NCI-H2107 treated with DMSO at 0.1 percent for 48 hours (cell line): ENCODE data around the gene RGR.
"Not testable (repeated sequence)": the region's sequence is repeated elsewhere in the genome, so short reads cannot be mapped to it uniquely, and the experiment has no call there.

Experiments
- DNase-seq: peaks from one replicate; lab custom pipeline; 2025; ENCODE audit not compliant: unreplicated experiment; lab: John Stamatoyannopoulos, UW

RGR gene

GRCh38 chr10:84256510-84257342 lies 11.9 kb downstream of the RGR start:
- DNase-seq = no peak

DNA sequence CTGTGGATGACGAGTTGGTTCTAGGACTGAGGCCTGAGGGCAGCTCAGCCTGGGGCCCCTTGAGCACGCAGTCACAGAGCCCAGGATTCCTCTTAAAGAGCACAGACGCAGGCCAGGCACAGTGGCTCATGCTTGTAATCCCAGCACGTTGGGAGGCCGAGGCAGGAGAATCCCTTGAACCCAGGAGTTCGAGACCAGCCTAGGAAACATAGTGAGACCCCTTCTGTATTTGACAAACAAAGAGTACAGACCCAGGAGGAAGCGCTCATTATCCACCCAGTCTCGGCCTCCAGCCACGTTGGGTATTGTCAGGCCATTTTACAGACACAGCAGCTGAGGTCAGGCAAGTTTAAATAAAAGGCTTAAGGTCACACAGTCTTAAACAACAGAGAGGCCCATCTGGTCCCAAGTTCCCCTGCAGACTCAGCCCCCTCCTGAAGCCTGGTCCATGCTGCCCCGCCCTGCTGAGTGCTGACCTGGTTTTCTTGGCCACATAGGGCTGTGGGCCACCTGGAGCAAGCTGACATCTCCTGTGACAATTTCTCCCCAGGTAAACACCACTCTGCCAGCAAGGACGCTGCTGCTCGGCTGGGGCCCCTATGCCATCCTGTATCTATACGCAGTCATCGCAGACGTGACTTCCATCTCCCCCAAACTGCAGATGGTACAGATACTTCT lies 12.6 kb downstream of the RGR start:
- no peak for DNase-seq

DNA sequence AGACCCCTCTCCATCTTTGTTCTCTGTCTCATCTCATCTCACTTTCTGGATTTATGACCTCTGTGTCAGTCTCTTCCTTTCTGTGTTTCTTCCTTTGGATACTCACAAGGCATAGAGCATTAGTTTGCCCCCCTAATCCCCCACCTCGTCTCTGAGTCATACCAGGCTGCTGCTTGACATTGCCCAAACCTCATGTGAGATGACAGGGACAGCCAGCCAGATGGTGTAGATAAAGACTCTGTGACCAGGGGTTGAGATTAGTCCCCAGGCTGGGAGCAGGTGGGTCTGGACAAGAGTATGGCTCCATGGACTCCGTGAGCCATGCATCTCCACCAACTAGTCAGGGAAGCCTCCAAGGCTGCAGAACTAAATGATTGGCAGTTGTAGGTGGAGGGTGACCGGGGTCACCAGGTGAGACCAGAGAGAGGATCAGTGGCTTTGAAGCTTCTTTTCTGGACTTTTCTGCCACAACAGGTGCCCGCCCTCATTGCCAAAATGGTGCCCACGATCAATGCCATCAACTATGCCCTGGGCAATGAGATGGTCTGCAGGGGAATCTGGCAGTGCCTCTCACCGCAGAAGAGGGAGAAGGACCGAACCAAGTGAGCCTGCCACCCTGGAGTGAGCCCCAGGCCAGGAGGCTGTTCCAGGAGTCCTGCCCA lies 13.3 kb downstream of the RGR start:
- no peak for DNase-seq

DNA sequence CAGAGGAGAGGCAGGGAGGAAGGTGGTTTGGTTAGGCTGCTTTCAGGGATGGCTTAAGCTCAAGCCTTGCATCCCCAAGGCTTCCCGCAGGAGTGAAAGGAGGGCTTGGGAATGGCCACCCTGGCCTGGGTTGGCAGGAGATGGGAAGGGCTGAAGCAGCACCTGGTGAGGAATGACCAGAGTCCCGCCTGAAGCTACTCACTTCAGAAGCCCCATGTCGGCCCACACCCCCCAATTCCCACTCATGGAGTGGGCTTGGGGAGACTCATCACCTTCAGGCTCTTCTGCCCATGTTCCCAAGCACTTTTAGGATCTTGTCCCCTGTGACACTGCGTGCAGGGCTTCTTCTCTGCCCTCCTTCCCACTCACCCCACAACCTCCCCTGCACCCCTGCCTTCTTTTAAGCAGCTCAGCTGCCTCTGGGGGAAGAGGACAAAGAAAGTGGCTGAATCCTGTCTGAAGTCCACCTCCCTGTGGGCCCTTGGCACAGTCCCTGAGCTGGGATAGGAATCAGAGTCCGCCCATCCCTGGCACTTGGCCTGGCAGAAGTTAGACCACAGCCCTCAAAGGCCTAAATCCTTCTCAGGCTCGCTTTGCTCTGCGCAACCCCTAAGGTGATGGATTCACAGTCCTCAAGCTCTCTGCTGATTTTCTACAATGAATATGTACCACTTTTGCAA lies 16.5 kb downstream of the RGR start:
- DNase-seq = no peak

DNA sequence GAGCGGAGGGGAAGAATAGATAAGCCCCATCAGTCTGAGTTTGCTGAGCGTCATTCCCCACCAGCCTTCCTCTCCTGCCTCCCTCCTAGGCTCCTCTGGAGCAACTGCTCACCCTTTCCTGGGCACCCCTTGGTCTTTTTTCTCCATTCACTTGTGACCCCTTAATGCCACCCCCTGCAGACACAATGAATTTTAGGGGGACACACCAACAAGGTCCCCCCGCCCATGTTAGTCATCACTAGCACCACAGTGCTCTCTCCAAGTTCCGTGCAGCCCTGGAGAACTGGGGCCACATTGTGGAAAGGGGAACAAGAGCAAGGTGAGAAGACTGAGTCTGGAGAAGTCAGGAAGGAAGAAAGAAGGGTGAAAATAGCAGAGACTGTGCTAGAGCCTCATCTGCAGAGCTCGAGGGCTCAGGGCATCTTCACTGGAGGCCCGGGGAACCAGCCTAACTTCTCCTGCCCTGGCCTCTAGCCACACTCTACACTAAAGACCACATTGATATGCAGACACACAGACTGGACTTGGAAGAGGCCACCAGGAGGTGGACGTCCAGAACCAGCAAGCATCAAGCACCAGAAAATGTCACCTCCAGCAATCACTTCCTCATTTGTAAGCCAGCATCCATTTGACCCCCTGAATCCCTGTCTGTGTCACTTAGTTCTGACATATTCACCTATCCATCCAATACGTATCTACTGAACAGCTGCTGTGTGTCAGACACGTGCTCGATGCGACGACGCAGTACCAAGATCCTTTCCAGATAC lies 17.5 kb downstream of the RGR start:
- no peak for DNase-seq

DNA sequence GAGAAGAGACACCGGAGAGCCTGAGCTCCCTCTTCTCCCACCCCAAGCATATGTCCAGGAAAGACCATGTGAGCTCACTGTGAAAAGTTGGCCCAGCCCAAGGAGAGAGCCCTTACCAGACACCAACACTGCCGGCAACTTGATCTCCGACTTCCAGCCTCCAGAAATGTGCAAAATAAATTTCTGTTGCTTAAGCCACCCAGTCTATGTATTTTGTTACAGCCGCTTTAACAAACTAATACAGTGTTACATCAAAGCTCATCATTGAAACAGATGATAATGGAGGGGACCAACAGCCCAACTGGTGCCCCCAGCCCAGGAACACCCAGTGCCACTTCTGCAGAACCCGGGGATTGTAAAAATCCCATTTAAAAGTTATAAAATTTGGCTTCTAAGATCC lies 18.9 kb downstream of the RGR start:
- DNase-seq = no peak

DNA sequence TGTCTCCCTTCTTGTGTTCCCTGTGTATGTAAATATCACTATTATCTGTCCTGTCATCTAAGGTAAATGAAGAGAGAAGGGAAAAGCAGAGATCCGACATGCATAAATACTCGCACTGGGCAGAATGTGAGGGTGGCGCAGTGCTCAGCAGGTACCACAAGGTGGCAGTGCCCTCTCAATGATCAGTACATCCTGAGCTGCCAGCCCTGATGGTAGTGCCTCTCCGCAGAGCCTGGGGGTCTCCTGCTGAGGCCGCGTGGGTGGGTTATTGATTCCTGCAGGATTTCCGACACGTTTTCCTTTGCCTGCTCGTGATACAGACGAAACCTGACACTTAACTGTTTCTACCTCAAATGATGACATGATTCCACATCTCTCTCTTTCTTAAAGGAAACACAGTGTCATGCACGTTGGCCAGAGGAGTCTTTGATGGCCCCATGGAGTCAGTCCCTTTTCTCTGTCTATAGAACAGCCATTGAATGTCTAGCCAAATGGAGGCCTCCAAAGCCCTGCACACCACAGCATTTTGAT lies 19.8 kb downstream of the RGR start:
- DNase-seq = peak; percentile 46

DNA sequence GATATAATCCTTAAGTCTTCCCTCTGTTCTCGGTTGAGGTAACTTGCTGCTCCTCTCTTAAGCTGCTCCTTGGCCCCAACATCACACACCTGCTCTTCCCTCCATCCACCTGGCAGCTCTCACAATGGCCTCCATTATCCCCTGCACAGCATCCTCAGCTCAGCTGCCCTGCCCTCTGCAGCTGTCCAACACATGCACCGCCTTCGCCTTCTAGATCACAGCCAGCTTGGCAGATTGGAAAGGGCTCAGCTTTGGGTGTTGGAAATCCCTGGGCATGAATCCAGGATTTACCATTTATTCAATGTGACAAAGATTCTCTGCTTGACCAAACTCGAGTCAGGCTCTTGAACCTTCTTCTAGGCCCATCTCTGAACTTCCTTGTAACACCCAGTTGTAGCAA lies 20.6 kb downstream of the RGR start:
- DNase-seq = peak; percentile 56

- peak; percentile 31 for DNase-seq
These were observed 22.8 kb downstream of the RGR start for GRCh38 chr10:84267503-84268126.

DNA sequence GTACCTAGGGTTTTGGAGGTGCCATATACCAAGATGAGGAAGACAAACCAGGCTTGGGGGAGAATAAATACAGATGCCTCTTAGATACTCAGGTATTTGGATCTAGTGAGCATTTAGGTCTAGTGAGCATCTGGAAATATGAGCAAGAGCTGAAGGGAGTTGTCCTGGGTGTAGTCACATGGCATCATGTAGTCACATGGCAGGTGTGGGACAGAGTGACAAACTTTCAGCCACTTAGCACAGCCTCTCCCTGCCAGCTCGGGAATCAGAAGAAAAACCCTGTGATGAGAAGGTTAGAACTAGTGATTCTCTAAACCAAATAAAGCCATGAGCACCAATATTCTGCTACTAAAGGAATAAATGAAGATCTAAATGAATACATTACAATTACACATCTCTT lies 24.3 kb downstream of the RGR start:
- no peak for DNase-seq

DNA sequence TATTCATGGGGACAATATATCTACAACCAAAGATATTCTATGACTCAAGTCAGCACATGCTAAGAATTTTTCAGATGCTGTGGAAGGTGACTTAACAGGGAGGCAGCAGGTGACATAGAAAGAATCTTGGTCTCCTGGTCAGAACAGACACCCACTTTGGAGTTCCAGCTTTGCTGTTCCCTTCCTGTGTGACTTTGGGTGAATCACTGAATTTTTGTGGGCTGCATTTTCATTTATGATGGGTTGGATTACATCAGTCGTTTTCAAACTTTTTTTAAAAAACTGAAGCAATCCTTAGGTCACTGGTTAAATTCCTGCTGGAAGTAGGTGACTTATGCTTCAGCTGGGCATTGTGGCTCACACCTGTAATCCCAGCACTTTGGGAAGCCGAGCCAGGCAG lies 24.9 kb downstream of the RGR start:
- no peak for DNase-seq

- DNase-seq = peak; percentile 63
These were observed 25.9 kb downstream of the RGR start for GRCh38 chr10:84270708-84271107.

DNA sequence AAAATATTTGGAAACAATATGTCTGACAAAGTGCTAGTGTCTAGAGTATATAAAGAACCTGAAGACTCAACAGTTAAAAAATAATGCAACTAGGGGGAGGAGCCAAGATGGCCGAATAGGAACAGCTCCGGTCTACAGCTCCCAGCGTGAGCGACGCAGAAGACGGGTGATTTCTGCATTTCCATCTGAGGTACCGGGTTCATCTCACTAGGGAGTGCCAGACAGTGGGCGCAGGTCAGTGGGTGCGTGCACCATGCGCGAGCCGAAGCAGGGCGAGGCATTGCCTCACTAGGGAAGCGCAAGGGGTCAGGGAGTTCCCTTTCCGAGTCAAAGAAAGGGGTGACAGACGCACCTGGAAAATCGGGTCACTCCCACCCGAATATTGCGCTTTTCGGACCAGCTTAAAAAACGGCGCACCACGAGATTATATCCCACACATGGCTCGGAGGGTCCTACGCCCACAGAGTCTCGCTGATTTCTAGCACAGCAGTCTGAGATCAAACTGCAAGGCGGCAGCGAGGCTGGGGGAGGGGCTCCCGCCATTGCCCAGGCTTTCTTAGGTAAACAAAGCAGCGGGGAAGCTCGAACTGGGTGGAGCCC lies 35.1 kb downstream of the RGR start:
- not testable (repeated sequence) for DNase-seq

- DNase-seq = no peak
These were observed 41.8 kb downstream of the RGR start for GRCh38 chr10:84286695-84287094.

GRCh38 chr10:84288151-84288550 lies 43.3 kb downstream of the RGR start:
- no peak for DNase-seq

- no peak for DNase-seq
These were observed 44.8 kb downstream of the RGR start for GRCh38 chr10:84289521-84290200.

GRCh38 chr10:84290235-84290634 lies 45.4 kb downstream of the RGR start:
- no peak for DNase-seq

- DNase-seq = no peak
These were observed 46.5 kb downstream of the RGR start for GRCh38 chr10:84291384-84291783.

- no peak for DNase-seq
These were observed 47.6 kb downstream of the RGR start for GRCh38 chr10:84292502-84292901.
